AG10803 (cell line): Measurements from ENCODE around the gene ASIC5.
A peak's percentile ranks its signal among the peaks of the same experiment; 100 is the strongest.

Source experiments
- DNase-seq: peaks from one replicate; pipeline ENCODE4 v3.0.0; 2010; ENCODE audit warnings: low read depth
- H3K4me3 ChIP-seq: 2 replicates; pipeline ENCODE4 v1.5.1; 2011; ENCODE audit warnings: mild to moderate bottlenecking, low read length, control low read depth
- TF ChIP-seq, protein P1 (sequence below): conservative IDR thresholded peaks from 2 replicates; pipeline ENCODE4 v1.5.1; 2011; ENCODE audit warnings: mild to moderate bottlenecking, low read length, control low read depth, inconsistent platforms

ASIC5 gene

DNA sequence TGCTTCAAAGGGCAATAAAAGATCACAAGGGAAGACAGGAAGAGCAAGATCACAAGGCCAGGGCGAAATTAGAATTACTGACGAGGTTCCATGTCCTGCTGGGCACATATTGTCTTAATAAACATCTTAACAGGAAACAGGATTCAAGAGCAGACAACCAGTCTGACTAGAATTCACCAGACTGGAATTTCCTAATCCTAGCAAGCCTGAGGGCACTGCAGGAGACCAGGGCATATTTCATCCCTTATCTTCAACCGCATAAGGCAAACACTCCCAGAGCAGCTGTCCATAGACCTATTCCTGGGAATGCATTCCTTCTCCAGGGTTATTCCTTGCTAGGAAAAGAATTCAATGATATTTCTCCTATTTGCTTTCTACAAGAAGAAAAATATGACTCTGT is 25.0 kb upstream of the ASIC5 start:
- peak; percentile 26 for DNase-seq
- H3K4me3 ChIP-seq, result no peak overlapping the region
- TF ChIP-seq, protein P1, sequence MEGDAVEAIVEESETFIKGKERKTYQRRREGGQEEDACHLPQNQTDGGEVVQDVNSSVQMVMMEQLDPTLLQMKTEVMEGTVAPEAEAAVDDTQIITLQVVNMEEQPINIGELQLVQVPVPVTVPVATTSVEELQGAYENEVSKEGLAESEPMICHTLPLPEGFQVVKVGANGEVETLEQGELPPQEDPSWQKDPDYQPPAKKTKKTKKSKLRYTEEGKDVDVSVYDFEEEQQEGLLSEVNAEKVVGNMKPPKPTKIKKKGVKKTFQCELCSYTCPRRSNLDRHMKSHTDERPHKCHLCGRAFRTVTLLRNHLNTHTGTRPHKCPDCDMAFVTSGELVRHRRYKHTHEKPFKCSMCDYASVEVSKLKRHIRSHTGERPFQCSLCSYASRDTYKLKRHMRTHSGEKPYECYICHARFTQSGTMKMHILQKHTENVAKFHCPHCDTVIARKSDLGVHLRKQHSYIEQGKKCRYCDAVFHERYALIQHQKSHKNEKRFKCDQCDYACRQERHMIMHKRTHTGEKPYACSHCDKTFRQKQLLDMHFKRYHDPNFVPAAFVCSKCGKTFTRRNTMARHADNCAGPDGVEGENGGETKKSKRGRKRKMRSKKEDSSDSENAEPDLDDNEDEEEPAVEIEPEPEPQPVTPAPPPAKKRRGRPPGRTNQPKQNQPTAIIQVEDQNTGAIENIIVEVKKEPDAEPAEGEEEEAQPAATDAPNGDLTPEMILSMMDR, result no peak

- TF ChIP-seq, protein P1, result no peak
- H3K4me3 ChIP-seq, result no peak overlapping the region
- DNase-seq, result peak; percentile 53
Measured at GRCh38 chr4:155889946-155890345, 23.9 kb upstream of the ASIC5 start.

DNA sequence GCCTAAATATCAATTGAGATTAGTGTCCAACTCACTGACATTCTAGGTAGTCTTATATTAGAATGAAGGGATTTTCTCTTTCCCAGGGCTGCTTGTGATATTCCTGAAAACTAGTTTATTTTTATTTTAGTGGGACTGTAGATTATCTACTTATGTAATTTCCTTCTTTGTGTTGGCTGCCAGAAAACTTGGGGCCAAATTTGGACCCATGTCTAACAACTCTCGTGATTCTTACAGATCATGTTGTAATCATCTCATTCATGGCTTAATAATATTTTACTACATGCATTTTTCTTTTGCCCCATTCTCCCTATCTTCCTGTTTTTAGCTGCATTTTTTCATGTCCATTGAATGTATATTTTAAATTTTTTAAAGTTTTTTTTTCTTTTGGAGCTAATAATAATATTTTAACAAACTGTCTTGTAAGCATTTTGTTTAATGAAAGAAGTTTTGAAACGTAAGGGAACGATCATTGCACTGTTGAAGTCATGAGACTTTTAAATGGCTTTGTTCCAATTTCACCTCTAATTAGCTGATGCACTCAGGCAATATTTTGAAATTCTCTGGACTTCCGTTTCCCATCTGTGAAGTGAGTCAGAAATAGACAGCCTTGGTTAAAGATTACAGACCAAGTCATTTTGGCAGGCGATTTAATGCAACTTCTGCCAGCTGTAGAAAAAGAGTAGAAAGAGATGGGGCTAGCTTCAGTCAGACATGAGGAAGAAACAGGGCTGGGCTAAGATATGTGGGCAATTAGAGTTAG is 23.1 kb upstream of the ASIC5 start:
- TF ChIP-seq, protein P1, result no peak
- peak; percentile 96 for DNase-seq
- H3K4me3 ChIP-seq, result no peak overlapping the region

GRCh38 chr4:155887847-155888570 is 21.9 kb upstream of the ASIC5 start:
- TF ChIP-seq, protein P1, result no peak
- H3K4me3 ChIP-seq, result no peak overlapping the region
- DNase-seq, result no peak

- no peak for DNase-seq
- no peak overlapping the region for H3K4me3 ChIP-seq
- TF ChIP-seq, protein P1, result no peak
Measured at GRCh38 chr4:155887045-155887444, 21.0 kb upstream of the ASIC5 start.

- DNase-seq, result no peak
- TF ChIP-seq, protein P1, result no peak
- H3K4me3 ChIP-seq, result no peak overlapping the region
Measured at GRCh38 chr4:155885666-155886065, 19.6 kb upstream of the ASIC5 start.

DNA sequence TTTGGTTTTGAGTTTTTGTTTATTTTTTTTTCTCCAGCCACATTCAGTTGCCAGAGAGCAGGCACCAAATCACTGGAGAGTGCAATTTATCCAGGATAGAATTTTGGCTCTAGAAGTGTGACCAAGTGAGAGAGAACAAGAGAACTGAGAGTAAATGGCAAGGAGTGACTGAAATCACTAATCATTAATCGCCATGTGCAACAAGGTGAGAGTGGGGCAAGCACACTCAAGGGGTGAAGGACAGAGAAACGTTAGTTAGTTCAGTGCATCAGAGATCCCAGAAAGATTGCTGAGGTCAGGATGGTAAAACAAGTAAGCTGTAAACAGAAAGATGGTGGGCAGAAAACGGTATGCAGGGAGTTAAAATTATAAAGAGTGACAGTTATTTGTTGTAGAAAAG is 17.8 kb upstream of the ASIC5 start:
- no peak for DNase-seq
- no peak overlapping the region for H3K4me3 ChIP-seq
- TF ChIP-seq, protein P1, result no peak
